DMS153 (cell line): ENCODE measurements around the gene CARMIL1.

Experiments used
- DNase-seq: peaks from one replicate; lab custom pipeline; 2025; lab: John Stamatoyannopoulos, UW

CARMIL1 gene

DNA sequence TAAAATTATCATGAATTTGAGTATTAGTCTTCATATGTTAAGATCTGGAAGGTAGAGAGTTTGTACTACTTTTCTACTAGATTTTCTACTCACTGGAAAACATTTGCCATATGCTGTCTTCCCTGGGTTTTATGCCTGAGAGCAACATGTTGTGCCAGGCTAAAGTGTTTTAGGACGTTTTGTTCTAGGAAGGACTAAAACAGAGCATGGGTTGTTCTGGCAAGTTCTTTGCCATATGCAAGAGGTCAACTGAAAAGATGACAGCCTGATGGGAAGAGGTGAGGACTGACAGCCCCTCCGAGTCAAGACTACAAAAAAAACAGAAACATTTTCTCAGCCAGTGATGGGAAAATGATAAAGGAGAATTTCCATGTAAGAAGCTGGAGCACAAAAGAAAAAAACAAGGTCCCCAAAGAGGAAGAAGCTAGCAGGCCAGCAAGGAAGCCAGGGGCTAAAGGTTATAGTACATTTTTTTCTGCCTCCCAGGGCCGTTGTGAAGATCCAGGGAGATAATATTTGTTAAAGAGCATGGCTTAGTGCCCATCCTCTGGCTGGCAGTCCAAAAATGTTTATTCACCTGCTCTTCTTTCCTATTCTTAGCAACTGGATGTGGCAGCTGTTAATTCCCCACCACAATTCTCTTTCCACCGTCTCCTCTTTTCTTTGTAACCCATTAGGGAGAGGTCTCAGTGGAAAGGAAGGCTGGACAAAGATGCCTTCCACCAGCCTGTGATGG is 380.6 kb downstream of the CARMIL1 start:
- peak; percentile 63 for DNase-seq

DNA sequence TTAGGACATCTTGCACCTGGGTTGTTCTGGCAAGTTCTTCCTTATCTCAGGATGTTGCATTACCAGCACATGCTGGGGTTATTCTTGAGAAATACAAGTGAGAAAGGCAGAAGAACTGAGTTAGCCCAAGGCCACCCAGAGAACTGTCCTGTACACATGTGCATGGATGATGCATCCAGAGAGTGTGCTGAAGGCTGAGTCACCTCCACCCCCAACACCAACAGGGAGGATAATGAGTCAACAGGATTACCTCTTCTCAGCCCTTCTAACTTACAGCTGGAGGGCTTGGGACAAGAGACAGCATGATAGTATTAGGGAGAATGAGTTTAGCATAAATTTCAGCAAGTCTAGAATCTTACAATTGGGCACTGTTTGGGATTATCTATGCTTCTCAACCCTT is 381.3 kb downstream of the CARMIL1 start:
- DNase-seq = no peak

DNA sequence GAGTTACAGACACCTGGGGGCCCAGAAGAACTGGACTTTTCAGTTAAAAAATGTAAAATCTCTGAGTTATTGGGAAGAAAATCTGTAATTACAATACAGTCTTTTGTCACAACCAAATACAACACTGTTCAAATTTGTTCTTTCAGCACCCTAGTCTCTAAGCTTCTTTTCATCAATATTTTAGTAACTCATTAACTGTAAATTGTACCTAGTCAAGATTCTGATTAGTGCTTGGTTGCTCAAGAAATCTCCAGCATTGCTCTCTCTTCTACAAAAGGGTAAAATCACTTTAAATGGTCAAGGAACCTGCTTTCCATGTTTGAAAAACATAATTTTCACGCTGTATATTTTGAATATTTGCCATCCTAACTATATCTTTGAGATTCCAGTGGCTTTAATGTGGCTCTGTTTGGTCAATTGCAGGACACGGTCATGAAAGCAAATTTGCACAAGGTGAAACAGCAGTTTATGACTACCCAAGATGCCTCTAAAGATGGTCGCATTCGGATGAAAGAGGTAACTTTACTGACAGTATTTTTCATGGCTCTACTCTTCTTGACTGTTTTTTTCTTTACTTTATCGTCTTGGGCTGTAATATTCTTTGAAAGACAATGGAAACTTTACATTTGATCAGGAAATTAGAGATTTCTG is 382.1 kb downstream of the CARMIL1 start:
- no peak for DNase-seq

DNA sequence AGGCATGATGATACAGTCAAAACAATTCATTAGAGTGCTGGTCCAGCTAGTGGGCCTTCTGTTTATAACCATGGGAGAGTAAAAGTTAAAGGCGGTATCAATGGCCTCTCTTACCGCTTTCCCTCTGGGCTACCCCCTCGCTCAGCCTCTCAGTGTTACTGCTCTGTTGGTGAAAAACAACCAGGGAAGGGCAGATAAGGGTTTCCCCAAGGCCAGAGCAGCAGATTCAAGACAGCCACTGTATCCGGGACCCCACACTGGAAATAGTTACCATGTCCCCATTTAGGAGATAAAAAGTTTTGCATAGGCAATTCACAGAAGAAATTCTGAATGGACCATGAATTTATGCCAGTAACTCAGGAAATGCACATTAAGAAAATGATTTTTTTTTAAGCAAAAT is 386.3 kb downstream of the CARMIL1 start:
- no peak for DNase-seq

DNA sequence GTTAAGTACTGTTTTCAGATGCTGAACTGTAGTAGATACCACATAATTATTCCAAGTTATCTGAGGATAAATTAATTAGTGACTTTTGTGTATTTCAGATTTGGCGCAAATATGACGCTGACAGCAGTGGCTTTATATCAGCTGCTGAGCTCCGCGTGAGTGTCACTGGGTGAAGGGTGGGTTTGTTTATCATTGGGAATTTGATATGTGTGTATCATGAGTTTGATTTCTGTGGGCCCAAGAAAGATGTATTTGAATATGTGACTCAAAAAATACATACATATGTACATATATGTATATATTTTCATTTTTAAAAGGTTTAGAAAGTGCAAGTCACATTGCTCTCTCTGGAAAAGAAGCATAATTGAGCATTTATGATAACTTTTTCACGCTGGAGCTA is 390.2 kb downstream of the CARMIL1 start:
- peak; percentile 43 for DNase-seq
